Measurements from ENCODE around the gene C10orf53.

C10orf53 gene

GRCh38 chr10:49653273-49653929 lies 26.1 kb upstream of the C10orf53 start:
- no peak for TF ChIP-seq CTCF (IDR thresholded peaks at IDR 0.05; ENCODE audit: insufficient read depth, missing control alignments)
- no peak for FAIRE-seq
- DNase-seq (ENCODE audit: insufficient read length, low spot score): no peak

- no peak for TF ChIP-seq CTCF (IDR thresholded peaks at IDR 0.05; ENCODE audit: insufficient read depth, missing control alignments)
- DNase-seq (ENCODE audit: insufficient read length, low spot score) (no peak), FAIRE-seq (no peak)
Measured at GRCh38 chr10:49654036-49654693, 25.3 kb upstream of the C10orf53 start.

- TF ChIP-seq CTCF (IDR thresholded peaks at IDR 0.05; ENCODE audit: insufficient read depth, missing control alignments): no peak
- DNase-seq (ENCODE audit: insufficient read length, low spot score) (no peak), FAIRE-seq (no peak)
Measured at GRCh38 chr10:49655099-49655498, 24.4 kb upstream of the C10orf53 start.

GRCh38 chr10:49656845-49657493 lies 22.5 kb upstream of the C10orf53 start:
- no peak for TF ChIP-seq CTCF (IDR thresholded peaks at IDR 0.05; ENCODE audit: insufficient read depth, missing control alignments)
- no peak for FAIRE-seq

GRCh38 chr10:49657606-49658005 lies 21.8 kb upstream of the C10orf53 start:
- no peak for DNase-seq (ENCODE audit: insufficient read length, low spot score)
- no peak for FAIRE-seq
- no peak for TF ChIP-seq CTCF (IDR thresholded peaks at IDR 0.05; ENCODE audit: insufficient read depth, missing control alignments)

More at GRCh38 chr10:49656845-49657493, 22.5 kb upstream of the C10orf53 start:
- no peak for DNase-seq (ENCODE audit: insufficient read length, low spot score)

- no peak for TF ChIP-seq CTCF (IDR thresholded peaks at IDR 0.05; ENCODE audit: insufficient read depth, missing control alignments)
- FAIRE-seq (no peak), DNase-seq (ENCODE audit: insufficient read length, low spot score) (no peak)
Measured at GRCh38 chr10:49661140-49661856, 18.2 kb upstream of the C10orf53 start.

All from D721Med (cell line).